ENCODE results near the gene CTNNA3.

GRCh38 chr10:67282871-67283270 lies 413.1 kb downstream of the CTNNA3 start:
- no peak for TF ChIP-seq CTCF (IDR thresholded peaks at IDR 0.05)
- no peak for TF ChIP-seq POLR2A (IDR thresholded peaks at IDR 0.05)
